HEK293 (cell line): Measurements from ENCODE around the gene ZNRF1.

Experiments
- CTCF ChIA-PET: fragments of 350-600 bp; formaldehyde crosslinking; extraction: SDS; loops from one replicate; lab custom pipeline; 2021; ENCODE audit warnings: antibody characterized with exemption; lab: Yijun Ruan, JAX
- POLR2A ChIA-PET: fragments of 300-600 bp; formaldehyde crosslinking; extraction: SDS; loops from one replicate; lab custom pipeline; 2020; ENCODE audit warnings: antibody characterized with exemption, inconsistent platforms; lab: Yijun Ruan, JAX
- H3K27ac ChIP-seq: fragments of 200-500 bp; sonication (Bioruptor generic); 2 replicates; pipeline ENCODE4 v1.5.1; 2014; ENCODE audit warnings: low read depth, low read length, control low read depth, inconsistent platforms; ENCODE audit errors: extremely low read depth
- H3K36me3 ChIP-seq, 2 experiments: fragments of 200-500 bp in 1 of 2; sonication (Bioruptor generic) in 1 of 2; 1 replicate in 1 of 2; 2 replicates in 1 of 2; pipeline ENCODE4 v1.5.1; 2014 to 2017; ENCODE audit warnings: inconsistent platforms in 2 of 2, low read length in 2 of 2; ENCODE audit not compliant: control insufficient read depth in 2 of 2, insufficient read depth in 1 of 2
- H3K4me1 ChIP-seq: fragments of 200-500 bp; sonication (Bioruptor generic); 2 replicates; pipeline ENCODE4 v1.5.1; 2014; ENCODE audit warnings: mild to moderate bottlenecking, low read length, inconsistent platforms; ENCODE audit not compliant: control insufficient read depth, insufficient read depth
- H3K4me3 ChIP-seq: 2 replicates; pipeline ENCODE4 v1.5.1; 2011; ENCODE audit warnings: low read depth, mild to moderate bottlenecking, control low read depth, low read length, moderate library complexity
- H3K9me3 ChIP-seq: fragments of 200-500 bp; sonication (Bioruptor generic); 2 replicates; pipeline ENCODE4 v1.5.1; 2014; ENCODE audit warnings: low read depth, low read length, inconsistent platforms; ENCODE audit not compliant: control insufficient read depth, insufficient read depth
- IKZF3 ChIP-seq: fragments of 450-650 bp; IDR thresholded peaks from 2 replicates; pipeline ENCODE4 v1.5.0; 2018; ENCODE audit warnings: missing biosample characterization, mild to moderate bottlenecking, missing genetic modification characterization, moderate library complexity
- KLF10 ChIP-seq: fragments of 450-650 bp; IDR thresholded peaks from 2 replicates; pipeline ENCODE4 v1.5.1; 2018; ENCODE audit warnings: missing biosample characterization, mild to moderate bottlenecking, missing genetic modification characterization
- KLF16 ChIP-seq: fragments of 450-650 bp; formaldehyde crosslinking; IDR thresholded peaks from 2 replicates; pipeline ENCODE4 v1.5.1; 2017; ENCODE audit warnings: missing biosample characterization, missing genetic modification characterization
- SP2 ChIP-seq: fragments of 450-650 bp; formaldehyde crosslinking; IDR thresholded peaks from 2 replicates; pipeline ENCODE4 v1.5.1; 2016; ENCODE audit warnings: missing biosample characterization, missing genetic modification characterization
- ZEB2 ChIP-seq: fragments of 450-650 bp; formaldehyde crosslinking; IDR thresholded peaks from 2 replicates; pipeline ENCODE4 v1.5.1; 2016; ENCODE audit warnings: missing biosample characterization, missing genetic modification characterization
- ZNF112 ChIP-seq: fragments of 450-650 bp; formaldehyde crosslinking; IDR thresholded peaks from 2 replicates; pipeline ENCODE4 v1.5.0; 2017; ENCODE audit warnings: missing biosample characterization, missing genetic modification characterization
- ZNF184 ChIP-seq: fragments of 450-650 bp; IDR thresholded peaks from 2 replicates; pipeline ENCODE4 v1.5.1; 2018; ENCODE audit warnings: missing biosample characterization, mild to moderate bottlenecking, missing genetic modification characterization
- ZNF214 ChIP-seq: fragments of 450-650 bp; formaldehyde crosslinking; IDR thresholded peaks from 2 replicates; pipeline ENCODE4 v1.5.1; 2017; ENCODE audit warnings: missing biosample characterization, mild to moderate bottlenecking, missing genetic modification characterization, borderline replicate concordance
- ZNF221 ChIP-seq: fragments of 450-650 bp; formaldehyde crosslinking; IDR thresholded peaks from 2 replicates; pipeline ENCODE4 v1.5.1; 2017; ENCODE audit warnings: missing biosample characterization, missing genetic modification characterization, borderline replicate concordance
- ZNF350 ChIP-seq: fragments of 450-650 bp; formaldehyde crosslinking; IDR thresholded peaks from 2 replicates; pipeline ENCODE4 v1.5.0; 2017; ENCODE audit warnings: missing biosample characterization, mild to moderate bottlenecking, missing genetic modification characterization
- ZNF394 ChIP-seq: fragments of 450-650 bp; formaldehyde crosslinking; IDR thresholded peaks from 2 replicates; pipeline ENCODE4 v1.5.1; 2016; ENCODE audit warnings: missing biosample characterization, missing genetic modification characterization, mild to moderate bottlenecking, moderate library complexity, borderline replicate concordance
- ZNF549 ChIP-seq: fragments of 450-650 bp; IDR thresholded peaks from 2 replicates; pipeline ENCODE4 v1.5.1; 2018; ENCODE audit warnings: missing biosample characterization, missing genetic modification characterization, mild to moderate bottlenecking, inconsistent platforms, moderate library complexity
- ZNF626 ChIP-seq: fragments of 450-650 bp; sonication (Bioruptor Pico); formaldehyde crosslinking; IDR thresholded peaks from 2 replicates; pipeline ENCODE4 v1.5.1; 2018; ENCODE audit warnings: missing biosample characterization, missing genetic modification characterization, inconsistent platforms
- ZNF776 ChIP-seq: fragments of 450-650 bp; formaldehyde crosslinking; IDR thresholded peaks from 2 replicates; pipeline ENCODE4 v1.5.0; 2017; ENCODE audit warnings: missing biosample characterization, missing genetic modification characterization, borderline replicate concordance
- ZXDB ChIP-seq: fragments of 450-650 bp; formaldehyde crosslinking; IDR thresholded peaks from 2 replicates; pipeline ENCODE4 v1.5.1; 2016; ENCODE audit warnings: missing biosample characterization, missing genetic modification characterization
- TF ChIP-seq, protein P1 (sequence below): fragments of 450-650 bp; formaldehyde crosslinking; IDR thresholded peaks from 2 replicates; pipeline ENCODE4 v1.5.1; 2016; ENCODE audit warnings: missing biosample characterization, missing genetic modification characterization
- TF ChIP-seq, protein P2 (sequence below): fragments of 450-650 bp; formaldehyde crosslinking; IDR thresholded peaks from 2 replicates; pipeline ENCODE4 v1.5.1; 2016; ENCODE audit warnings: missing biosample characterization, missing genetic modification characterization
- TF ChIP-seq, protein P3 (sequence below): fragments of 450-650 bp; IDR thresholded peaks from 2 replicates; pipeline ENCODE4 v1.5.1; 2018; ENCODE audit warnings: missing biosample characterization, mild to moderate bottlenecking, missing genetic modification characterization
- TF ChIP-seq, protein P4 (sequence below): fragments of 450-650 bp; formaldehyde crosslinking; IDR thresholded peaks from 2 replicates; pipeline ENCODE4 v1.5.1; 2017; ENCODE audit warnings: missing biosample characterization, missing genetic modification characterization
- TF ChIP-seq, protein P5 (sequence below): fragments of 450-650 bp; formaldehyde crosslinking; IDR thresholded peaks from 2 replicates; pipeline ENCODE4 v1.5.1; 2016; ENCODE audit warnings: missing biosample characterization, missing genetic modification characterization
- TF ChIP-seq, protein P6 (sequence below): fragments of 450-650 bp; formaldehyde crosslinking; IDR thresholded peaks from 2 replicates; pipeline ENCODE4 v1.5.1; 2016; ENCODE audit warnings: missing biosample characterization, missing genetic modification characterization

ZNRF1 gene

DNA sequence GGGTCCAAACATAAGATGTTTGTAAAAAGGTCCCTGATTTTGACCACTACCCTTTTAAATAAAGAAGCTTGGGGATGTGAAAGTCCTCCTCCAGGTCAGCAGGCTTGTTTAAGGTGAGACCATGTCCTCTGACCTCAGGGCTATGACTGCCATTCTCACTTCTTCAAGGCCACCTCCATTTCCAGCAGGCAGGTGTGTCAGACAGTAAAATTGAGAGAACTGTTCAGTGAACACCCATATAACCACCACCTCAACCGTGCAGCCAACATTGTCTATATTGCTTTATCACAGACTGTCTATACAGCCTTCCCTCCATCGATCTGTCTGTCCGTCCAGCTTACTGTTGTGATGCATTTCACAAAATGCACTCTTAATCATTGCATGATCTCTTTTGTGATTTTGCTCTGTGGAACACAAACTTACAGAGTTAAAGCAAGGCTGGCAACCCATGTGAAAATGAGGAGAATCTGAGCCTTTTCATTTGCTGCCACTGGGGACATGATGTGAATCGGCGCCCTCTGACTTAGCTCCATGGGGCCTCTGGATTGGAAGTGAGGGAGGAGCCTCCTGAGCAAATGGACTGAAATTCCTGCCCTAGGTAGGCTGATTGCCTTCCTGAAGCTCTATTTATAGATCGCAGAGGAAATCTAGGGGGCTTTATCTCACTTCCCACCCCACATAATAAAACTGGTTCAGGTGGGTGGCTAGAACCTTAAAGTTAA is 53.8 kb downstream of the ZNRF1 start (continued):
- TF ChIP-seq, protein P1, sequence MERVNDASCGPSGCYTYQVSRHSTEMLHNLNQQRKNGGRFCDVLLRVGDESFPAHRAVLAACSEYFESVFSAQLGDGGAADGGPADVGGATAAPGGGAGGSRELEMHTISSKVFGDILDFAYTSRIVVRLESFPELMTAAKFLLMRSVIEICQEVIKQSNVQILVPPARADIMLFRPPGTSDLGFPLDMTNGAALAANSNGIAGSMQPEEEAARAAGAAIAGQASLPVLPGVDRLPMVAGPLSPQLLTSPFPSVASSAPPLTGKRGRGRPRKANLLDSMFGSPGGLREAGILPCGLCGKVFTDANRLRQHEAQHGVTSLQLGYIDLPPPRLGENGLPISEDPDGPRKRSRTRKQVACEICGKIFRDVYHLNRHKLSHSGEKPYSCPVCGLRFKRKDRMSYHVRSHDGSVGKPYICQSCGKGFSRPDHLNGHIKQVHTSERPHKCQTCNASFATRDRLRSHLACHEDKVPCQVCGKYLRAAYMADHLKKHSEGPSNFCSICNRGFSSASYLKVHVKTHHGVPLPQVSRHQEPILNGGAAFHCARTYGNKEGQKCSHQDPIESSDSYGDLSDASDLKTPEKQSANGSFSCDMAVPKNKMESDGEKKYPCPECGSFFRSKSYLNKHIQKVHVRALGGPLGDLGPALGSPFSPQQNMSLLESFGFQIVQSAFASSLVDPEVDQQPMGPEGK (tag by site-specific recombination) = no peak

DNA sequence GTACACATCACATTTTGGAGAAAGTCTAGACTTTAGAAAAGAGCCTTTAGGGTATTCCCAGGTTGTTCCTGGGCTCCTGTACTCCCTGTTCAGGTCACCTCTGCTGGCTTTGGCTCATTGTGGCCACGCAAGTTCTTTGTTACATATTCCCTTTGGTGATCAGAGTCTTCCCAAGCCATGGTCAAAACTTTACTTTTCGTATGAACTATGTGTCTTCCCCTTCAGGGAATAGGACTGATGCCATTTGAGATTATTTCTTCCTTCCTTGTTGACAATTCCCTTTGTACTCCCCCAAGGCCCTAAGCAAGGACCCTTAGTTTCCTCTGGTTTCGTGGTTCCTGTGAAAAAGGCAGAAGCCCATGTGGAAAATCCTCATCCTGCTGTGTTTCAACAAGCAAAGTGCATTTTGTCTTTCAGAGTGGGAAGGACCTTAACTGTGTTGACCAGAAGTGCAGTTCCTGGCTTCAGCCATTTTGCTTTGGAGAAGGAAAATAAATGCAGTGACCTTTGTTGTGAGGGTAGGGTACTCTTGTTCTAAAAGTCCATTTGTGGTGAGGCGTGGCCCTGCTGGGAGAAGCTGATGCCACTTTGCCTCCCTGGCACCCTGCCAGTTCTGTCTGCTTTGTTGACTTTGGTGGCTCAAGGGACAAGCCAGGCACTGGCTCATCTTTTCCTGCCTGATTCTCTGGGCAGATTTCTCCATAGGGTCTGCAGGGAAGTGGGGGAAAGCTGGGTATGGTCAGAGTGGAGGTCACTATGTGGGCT is 55.1 kb downstream of the ZNRF1 start:
- CTCF ChIA-PET = interaction anchor here (0.7 to 1.9 kb wide), 3 partner anchors 37 to 57 kb away, joined by 3 to 7 read pairs (median 3); no protein-coding TSS in a partner anchor
- POLR2A ChIA-PET = no interaction called here
- no peaks in the 10 kb centered on the region for H3K36me3 ChIP-seq
- TF ChIP-seq ZNF350 (tag by site-specific recombination) = 0 out of 2 replicates have a peak, but pooled peaks have one; percentile 40
- TF ChIP-seq ZNF776 (tag by site-specific recombination) = peak; percentile 66; the same call in 1 of the 2 replicates
- TF ChIP-seq ZNF214 (tag by site-specific recombination) = peak; percentile 12; the same call in 1 of the 2 replicates
- peak; percentile 89 for TF ChIP-seq ZNF626 (tag by site-specific recombination)
- TF ChIP-seq, protein P2, sequence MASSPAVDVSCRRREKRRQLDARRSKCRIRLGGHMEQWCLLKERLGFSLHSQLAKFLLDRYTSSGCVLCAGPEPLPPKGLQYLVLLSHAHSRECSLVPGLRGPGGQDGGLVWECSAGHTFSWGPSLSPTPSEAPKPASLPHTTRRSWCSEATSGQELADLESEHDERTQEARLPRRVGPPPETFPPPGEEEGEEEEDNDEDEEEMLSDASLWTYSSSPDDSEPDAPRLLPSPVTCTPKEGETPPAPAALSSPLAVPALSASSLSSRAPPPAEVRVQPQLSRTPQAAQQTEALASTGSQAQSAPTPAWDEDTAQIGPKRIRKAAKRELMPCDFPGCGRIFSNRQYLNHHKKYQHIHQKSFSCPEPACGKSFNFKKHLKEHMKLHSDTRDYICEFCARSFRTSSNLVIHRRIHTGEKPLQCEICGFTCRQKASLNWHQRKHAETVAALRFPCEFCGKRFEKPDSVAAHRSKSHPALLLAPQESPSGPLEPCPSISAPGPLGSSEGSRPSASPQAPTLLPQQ (tag by site-specific recombination) = peak; percentile 46; the same call in 1 of the 2 replicates
- TF ChIP-seq, protein P3, sequence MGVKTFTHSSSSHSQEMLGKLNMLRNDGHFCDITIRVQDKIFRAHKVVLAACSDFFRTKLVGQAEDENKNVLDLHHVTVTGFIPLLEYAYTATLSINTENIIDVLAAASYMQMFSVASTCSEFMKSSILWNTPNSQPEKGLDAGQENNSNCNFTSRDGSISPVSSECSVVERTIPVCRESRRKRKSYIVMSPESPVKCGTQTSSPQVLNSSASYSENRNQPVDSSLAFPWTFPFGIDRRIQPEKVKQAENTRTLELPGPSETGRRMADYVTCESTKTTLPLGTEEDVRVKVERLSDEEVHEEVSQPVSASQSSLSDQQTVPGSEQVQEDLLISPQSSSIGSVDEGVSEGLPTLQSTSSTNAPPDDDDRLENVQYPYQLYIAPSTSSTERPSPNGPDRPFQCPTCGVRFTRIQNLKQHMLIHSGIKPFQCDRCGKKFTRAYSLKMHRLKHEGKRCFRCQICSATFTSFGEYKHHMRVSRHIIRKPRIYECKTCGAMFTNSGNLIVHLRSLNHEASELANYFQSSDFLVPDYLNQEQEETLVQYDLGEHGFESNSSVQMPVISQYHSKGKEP (tag by site-specific recombination) = peak; percentile 82
- TF ChIP-seq ZNF549 (tag by site-specific recombination) = 0 out of 2 replicates have a peak, but pooled peaks have one; percentile 72
- TF ChIP-seq, protein P4, sequence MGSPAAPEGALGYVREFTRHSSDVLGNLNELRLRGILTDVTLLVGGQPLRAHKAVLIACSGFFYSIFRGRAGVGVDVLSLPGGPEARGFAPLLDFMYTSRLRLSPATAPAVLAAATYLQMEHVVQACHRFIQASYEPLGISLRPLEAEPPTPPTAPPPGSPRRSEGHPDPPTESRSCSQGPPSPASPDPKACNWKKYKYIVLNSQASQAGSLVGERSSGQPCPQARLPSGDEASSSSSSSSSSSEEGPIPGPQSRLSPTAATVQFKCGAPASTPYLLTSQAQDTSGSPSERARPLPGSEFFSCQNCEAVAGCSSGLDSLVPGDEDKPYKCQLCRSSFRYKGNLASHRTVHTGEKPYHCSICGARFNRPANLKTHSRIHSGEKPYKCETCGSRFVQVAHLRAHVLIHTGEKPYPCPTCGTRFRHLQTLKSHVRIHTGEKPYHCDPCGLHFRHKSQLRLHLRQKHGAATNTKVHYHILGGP (tag by site-specific recombination) = peak; percentile 63
- 0 out of 2 replicates have a peak, but pooled peaks have one; percentile 29 for TF ChIP-seq ZEB2 (tag by site-specific recombination)
- TF ChIP-seq ZNF184 (tag by site-specific recombination) = peak; percentile 74; the same call in 1 of the 2 replicates
- TF ChIP-seq KLF10 = 0 out of 2 replicates have a peak, but pooled peaks have one; percentile 31
- TF ChIP-seq, protein P5, sequence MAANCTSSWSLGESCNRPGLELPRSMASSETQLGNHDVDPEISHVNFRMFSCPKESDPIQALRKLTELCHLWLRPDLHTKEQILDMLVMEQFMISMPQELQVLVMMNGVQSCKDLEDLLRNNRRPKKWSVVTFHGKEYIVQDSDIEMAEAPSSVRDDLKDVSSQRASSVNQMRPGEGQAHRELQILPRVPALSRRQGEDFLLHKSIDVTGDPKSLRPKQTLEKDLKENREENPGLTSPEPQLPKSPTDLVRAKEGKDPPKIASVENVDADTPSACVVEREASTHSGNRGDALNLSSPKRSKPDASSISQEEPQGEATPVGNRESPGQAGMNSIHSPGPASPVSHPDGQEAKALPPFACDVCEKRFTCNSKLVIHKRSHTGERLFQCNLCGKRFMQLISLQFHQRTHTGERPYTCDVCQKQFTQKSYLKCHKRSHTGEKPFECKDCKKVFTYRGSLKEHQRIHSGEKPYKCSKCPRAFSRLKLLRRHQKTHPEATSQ (tag by site-specific recombination) = no peak
- TF ChIP-seq ZNF112 (tag by site-specific recombination) = peak; percentile 48; the same call in 1 of the 2 replicates
- peak; percentile 37; the same call in 1 of the 2 replicates for TF ChIP-seq ZNF394 (tag by site-specific recombination)
- TF ChIP-seq KLF16 (tag by site-specific recombination) = no peak
- TF ChIP-seq, protein P6, sequence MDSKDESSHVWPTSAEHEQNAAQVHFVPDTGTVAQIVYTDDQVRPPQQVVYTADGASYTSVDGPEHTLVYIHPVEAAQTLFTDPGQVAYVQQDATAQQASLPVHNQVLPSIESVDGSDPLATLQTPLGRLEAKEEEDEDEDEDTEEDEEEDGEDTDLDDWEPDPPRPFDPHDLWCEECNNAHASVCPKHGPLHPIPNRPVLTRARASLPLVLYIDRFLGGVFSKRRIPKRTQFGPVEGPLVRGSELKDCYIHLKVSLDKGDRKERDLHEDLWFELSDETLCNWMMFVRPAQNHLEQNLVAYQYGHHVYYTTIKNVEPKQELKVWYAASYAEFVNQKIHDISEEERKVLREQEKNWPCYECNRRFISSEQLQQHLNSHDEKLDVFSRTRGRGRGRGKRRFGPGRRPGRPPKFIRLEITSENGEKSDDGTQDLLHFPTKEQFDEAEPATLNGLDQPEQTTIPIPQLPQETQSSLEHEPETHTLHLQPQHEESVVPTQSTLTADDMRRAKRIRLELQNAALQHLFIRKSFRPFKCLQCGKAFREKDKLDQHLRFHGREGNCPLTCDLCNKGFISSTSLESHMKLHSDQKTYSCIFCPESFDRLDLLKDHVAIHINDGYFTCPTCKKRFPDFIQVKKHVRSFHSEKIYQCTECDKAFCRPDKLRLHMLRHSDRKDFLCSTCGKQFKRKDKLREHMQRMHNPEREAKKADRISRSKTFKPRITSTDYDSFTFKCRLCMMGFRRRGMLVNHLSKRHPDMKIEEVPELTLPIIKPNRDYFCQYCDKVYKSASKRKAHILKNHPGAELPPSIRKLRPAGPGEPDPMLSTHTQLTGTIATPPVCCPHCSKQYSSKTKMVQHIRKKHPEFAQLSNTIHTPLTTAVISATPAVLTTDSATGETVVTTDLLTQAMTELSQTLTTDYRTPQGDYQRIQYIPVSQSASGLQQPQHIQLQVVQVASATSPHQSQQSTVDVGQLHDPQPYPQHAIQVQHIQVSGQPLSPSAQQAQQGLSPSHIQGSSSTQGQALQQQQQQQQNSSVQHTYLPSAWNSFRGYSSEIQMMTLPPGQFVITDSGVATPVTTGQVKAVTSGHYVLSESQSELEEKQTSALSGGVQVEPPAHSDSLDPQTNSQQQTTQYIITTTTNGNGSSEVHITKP (tag by site-specific recombination) = 0 out of 2 replicates have a peak, but pooled peaks have one; percentile 20
- peak; percentile 51; the same call in 1 of the 2 replicates for TF ChIP-seq IKZF3 (tag by site-specific recombination)
- peak; percentile 81; the same call in 1 of the 2 replicates for TF ChIP-seq ZNF221
- TF ChIP-seq SP2 = no peak
- no peak for TF ChIP-seq ZXDB (tag by site-specific recombination)

More for the DNA sequence above, 55.1 kb downstream of the ZNRF1 start:
- no peak overlapping the region for H3K4me3 ChIP-seq
- H3K4me1 ChIP-seq = peaks cover 9% of the 10 kb centered on the region
- H3K9me3 ChIP-seq = no peaks in the 10 kb centered on the region
- H3K27ac ChIP-seq = no peak overlapping the region
